Trophoblast cell (in vitro differentiated cells and primary cell): ENCODE data around the gene SCP2.

ENCODE experiments used
- DNase-seq, 2 donors: peaks; one replicate each; pipeline ENCODE4 v3.0.0-alpha.2; 2016
- H2AFZ ChIP-seq: 2 replicates; pipeline ENCODE4 v1.6.1; 2013; ENCODE audit warnings: low read length, moderate library complexity, mild to moderate bottlenecking; ENCODE audit not compliant: insufficient read depth, poor library complexity
- H2AK5ac ChIP-seq: 2 replicates; pipeline ENCODE4 v1.6.1; 2013; ENCODE audit warnings: mild to moderate bottlenecking, low read length
- H2BK120ac ChIP-seq: 2 replicates; pipeline ENCODE4 v1.6.1; 2013; ENCODE audit warnings: low read length, mild to moderate bottlenecking, moderate library complexity; ENCODE audit not compliant: insufficient read depth, poor library complexity
- H2BK12ac ChIP-seq: 2 replicates; pipeline ENCODE4 v1.6.1; 2013; ENCODE audit warnings: mild to moderate bottlenecking, low read length, moderate library complexity
- H2BK5ac ChIP-seq: 2 replicates; pipeline ENCODE4 v1.6.1; 2013; ENCODE audit warnings: low read length, low read depth, moderate library complexity, mild to moderate bottlenecking; ENCODE audit not compliant: poor library complexity
- H3K14ac ChIP-seq: 2 replicates; pipeline ENCODE4 v1.6.1; 2013; ENCODE audit warnings: mild to moderate bottlenecking, low read length
- H3K18ac ChIP-seq: 2 replicates; pipeline ENCODE4 v1.6.1; 2013; ENCODE audit warnings: mild to moderate bottlenecking, low read length
- H3K23ac ChIP-seq: 2 replicates; pipeline ENCODE4 v1.6.1; 2013; ENCODE audit warnings: low read length
- H3K27ac ChIP-seq: 2 replicates; pipeline ENCODE4 v1.5.1; 2013; ENCODE audit warnings: low read depth, mild to moderate bottlenecking, inconsistent platforms, low read length, moderate library complexity
- H3K27me3 ChIP-seq: 2 replicates; pipeline ENCODE4 v1.6.1; 2013; ENCODE audit warnings: inconsistent platforms, mild to moderate bottlenecking, low read length, moderate library complexity; ENCODE audit not compliant: insufficient read depth
- H3K36me3 ChIP-seq, 2 experiments: 1 replicate in 1 of 2; 2 replicates in 1 of 2; pipeline ENCODE4 v1.6.1; 2013; ENCODE audit warnings: low read length in 2 of 2, mild to moderate bottlenecking in 2 of 2, moderate library complexity in 1 of 2; ENCODE audit not compliant: insufficient read depth in 2 of 2, control insufficient read depth in 1 of 2
- H3K4ac ChIP-seq: 2 replicates; pipeline ENCODE4 v1.6.1; 2013; ENCODE audit warnings: low read depth, mild to moderate bottlenecking, low read length, moderate library complexity
- H3K4me1 ChIP-seq, 2 experiments: 1 replicate in 1 of 2; 2 replicates in 1 of 2; pipeline ENCODE4 v1.6.1; 2013; ENCODE audit warnings: low read length in 2 of 2, mild to moderate bottlenecking in 2 of 2, moderate library complexity in 1 of 2; ENCODE audit not compliant: insufficient read depth in 2 of 2, control insufficient read depth in 1 of 2
- H3K4me2 ChIP-seq: 2 replicates; pipeline ENCODE4 v1.6.1; 2013; ENCODE audit warnings: inconsistent platforms, mild to moderate bottlenecking, low read length, moderate library complexity
- H3K4me3 ChIP-seq: 2 replicates; pipeline ENCODE4 v1.5.1; 2013; ENCODE audit warnings: mild to moderate bottlenecking, low read depth, low read length, inconsistent platforms
- H3K79me1 ChIP-seq: one replicate; pipeline ENCODE4 v1.6.1; 2013; ENCODE audit warnings: low read length
- H3K79me2 ChIP-seq: 2 replicates; pipeline ENCODE4 v1.6.1; 2013; ENCODE audit warnings: low read length, mild to moderate bottlenecking; ENCODE audit not compliant: control insufficient read depth, insufficient read depth, poor library complexity
- H3K9ac ChIP-seq: 2 replicates; pipeline ENCODE4 v1.6.1; 2013; ENCODE audit warnings: mild to moderate bottlenecking, low read length
- H3K9me3 ChIP-seq: 2 replicates; pipeline ENCODE4 v1.6.1; 2013; ENCODE audit warnings: low read depth, mild to moderate bottlenecking, control low read depth, inconsistent platforms, low read length; ENCODE audit not compliant: insufficient read depth
- H4K12ac ChIP-seq: 2 replicates; pipeline ENCODE4 v1.6.1; 2013; ENCODE audit warnings: low read depth, mild to moderate bottlenecking, low read length, moderate library complexity
- H4K8ac ChIP-seq: 2 replicates; pipeline ENCODE4 v1.6.1; 2013; ENCODE audit warnings: low read depth, mild to moderate bottlenecking, low read length, moderate library complexity
- H4K91ac ChIP-seq: one replicate; pipeline ENCODE4 v1.6.1; 2013; ENCODE audit warnings: low read depth, mild to moderate bottlenecking, low read length, moderate library complexity
- WGBS: extraction: QIAGEN DNeasy Blood & Tissue Kit; methylation state at CpG from one replicate; pipeline ENCODE4 v1.1.7; 2013; ENCODE audit warnings: missing lambda C conversion rate; ENCODE audit not compliant: insufficient read length, insufficient coverage; ENCODE audit errors: extremely low coverage; 5-methylcytosine and 5-hydroxymethylcytosine counted together

Gene SCP2

GRCh38 chr1:53048960-53049573 lies 122.0 kb downstream of the SCP2 start:
- no peaks in the 10 kb centered on the region for H3K79me1 ChIP-seq
- no peaks in the 10 kb centered on the region for H3K9me3 ChIP-seq
- no peak overlapping the region for H3K27ac ChIP-seq
- H3K4me1 ChIP-seq = peaks cover 4 to 6% of the 10 kb centered on the region in 2 experiments
- no peaks in the 10 kb centered on the region for H3K36me3 ChIP-seq
- H3K79me2 ChIP-seq = no peaks in the 10 kb centered on the region
- no peak overlapping the region for H3K9ac ChIP-seq
- H3K27me3 ChIP-seq = no peaks in the 10 kb centered on the region
- no CpG with 5 or more reads among the region's 3 CpGs for WGBS
- H2BK120ac ChIP-seq = no peak overlapping the region
- no peak overlapping the region for H3K4me3 ChIP-seq
- no peak for DNase-seq
- no peak overlapping the region for H4K12ac ChIP-seq
- H4K91ac ChIP-seq = no peak overlapping the region
- no peak overlapping the region for H4K8ac ChIP-seq
- H2AK5ac ChIP-seq = no peak overlapping the region
- no peak overlapping the region for H2BK5ac ChIP-seq
- H2BK12ac ChIP-seq = no peak overlapping the region
- H2AFZ ChIP-seq = no peak overlapping the region
- no peak overlapping the region for H3K18ac ChIP-seq
- H3K4me2 ChIP-seq = no peak overlapping the region
- H3K23ac ChIP-seq = no peak overlapping the region
- no peak overlapping the region for H3K4ac ChIP-seq
- H3K14ac ChIP-seq = no peak overlapping the region

- Histone ChIP-seq H4K8ac (no peak overlapping the region), H3K36me3 (no peaks in the 10 kb centered on the region), H3K9ac (no peak overlapping the region), H3K79me2 (no peaks in the 10 kb centered on the region), H3K4me3 (no peak overlapping the region), H3K23ac (no peak overlapping the region), H2BK120ac (no peak overlapping the region), H3K79me1 (no peaks in the 10 kb centered on the region), H3K4me2 (no peak overlapping the region), H2BK5ac (no peak overlapping the region), H3K14ac (no peak overlapping the region), H3K27ac (no peak overlapping the region), H2AK5ac (no peak overlapping the region), H3K27me3 (no peaks in the 10 kb centered on the region), H4K91ac (no peak overlapping the region), H3K4me1 (peaks cover 4 to 6% of the 10 kb centered on the region in 2 experiments), H2AFZ (no peak overlapping the region), H3K18ac (no peak overlapping the region), H3K9me3 (no peaks in the 10 kb centered on the region), H3K4ac (no peak overlapping the region), H2BK12ac (no peak overlapping the region), H4K12ac (no peak overlapping the region)
- no peak for DNase-seq
- no CpG with 5 or more reads among the region's 3 CpGs for WGBS
Measured at GRCh38 chr1:53049574-53049967, 122.5 kb downstream of the SCP2 start.

- peaks cover 4 to 6% of the 10 kb centered on the region in 2 experiments for H3K4me1 ChIP-seq
- no peak overlapping the region for H3K14ac ChIP-seq
- H2BK120ac ChIP-seq = no peak overlapping the region
- no peak overlapping the region for H3K18ac ChIP-seq
- no peak overlapping the region for H3K23ac ChIP-seq
- no peak overlapping the region for H2BK5ac ChIP-seq
- H3K4ac ChIP-seq = no peak overlapping the region
- H3K9me3 ChIP-seq = no peaks in the 10 kb centered on the region
- no peaks in the 10 kb centered on the region for H3K79me2 ChIP-seq
- no peak overlapping the region for H4K8ac ChIP-seq
- H2AK5ac ChIP-seq = no peak overlapping the region
- no peak overlapping the region for H3K4me2 ChIP-seq
- no peak overlapping the region for H3K9ac ChIP-seq
- no peak overlapping the region for H2AFZ ChIP-seq
- H4K12ac ChIP-seq = no peak overlapping the region
- no CpG with 5 or more reads among the region's 2 CpGs for WGBS
- no peak overlapping the region for H4K91ac ChIP-seq
- DNase-seq = no peak
- no peaks in the 10 kb centered on the region for H3K36me3 ChIP-seq
- H3K79me1 ChIP-seq = no peaks in the 10 kb centered on the region
- no peak overlapping the region for H3K4me3 ChIP-seq
- H2BK12ac ChIP-seq = no peak overlapping the region
- H3K27ac ChIP-seq = no peak overlapping the region
- H3K27me3 ChIP-seq = no peaks in the 10 kb centered on the region
Measured at GRCh38 chr1:53050310-53050709, 123.2 kb downstream of the SCP2 start.

- no peak overlapping the region for H2BK120ac ChIP-seq
- no peak overlapping the region for H3K4ac ChIP-seq
- peaks cover 4 to 6% of the 10 kb centered on the region in 2 experiments for H3K4me1 ChIP-seq
- no peaks in the 10 kb centered on the region for H3K36me3 ChIP-seq
- no CpG with 5 or more reads among the region's 1 CpG for WGBS
- H2AFZ ChIP-seq = no peak overlapping the region
- H3K27ac ChIP-seq = no peak overlapping the region
- no peak overlapping the region for H3K18ac ChIP-seq
- no peak overlapping the region for H2BK12ac ChIP-seq
- H3K9ac ChIP-seq = no peak overlapping the region
- no peak overlapping the region for H4K91ac ChIP-seq
- H4K12ac ChIP-seq = no peak overlapping the region
- no peak for DNase-seq
- H3K79me1 ChIP-seq = no peaks in the 10 kb centered on the region
- no peak overlapping the region for H4K8ac ChIP-seq
- no peak overlapping the region for H3K4me2 ChIP-seq
- H3K14ac ChIP-seq = no peak overlapping the region
- H3K9me3 ChIP-seq = no peaks in the 10 kb centered on the region
- no peak overlapping the region for H3K23ac ChIP-seq
- no peaks in the 10 kb centered on the region for H3K79me2 ChIP-seq
- H3K4me3 ChIP-seq = no peak overlapping the region
- H2BK5ac ChIP-seq = no peak overlapping the region
- H3K27me3 ChIP-seq = no peaks in the 10 kb centered on the region
- no peak overlapping the region for H2AK5ac ChIP-seq
Measured at GRCh38 chr1:53051676-53052075, 124.6 kb downstream of the SCP2 start.
